B cell (primary cell): ENCODE measurements around the gene ARHGAP11A.

Experiments used
- CTCF ChIP-seq: fragments of 200-600 bp; IDR thresholded peaks from one replicate; pipeline ENCODE4 v1.8.0; 2022; ENCODE audit warnings: antibody characterized with exemption, mild to moderate bottlenecking
- EZH2 ChIP-seq: IDR thresholded peaks from 2 replicates; pipeline ENCODE4 v1.6.1; 2012; ENCODE audit warnings: borderline replicate concordance, low read depth, mild to moderate bottlenecking, moderate library complexity, low read length; ENCODE audit not compliant: insufficient read depth, poor library complexity, severe bottlenecking

- TF ChIP-seq EZH2, result no peak
- TF ChIP-seq CTCF, result no peak
These were observed 28.7 kb downstream of the ARHGAP11A start for GRCh38 chr15:32643907-32644445.
